ENCODE measurements around the gene RBM41. TPM values are rescaled to one million over a fixed set of nuclear protein-coding genes. Genes with fewer than 3 reads are reported as not detected.
"Not testable (repeated sequence)": the region's sequence is repeated elsewhere in the genome, so short reads cannot be mapped to it uniquely, and the experiment has no call there.

The RBM41 gene
- total RNA-seq = 10 to 100 TPM in 9 of 10 donors, 1 to 10 TPM in 1; 9.9 to 18.9 (median 14.4) TPM
- 1 to 10 TPM; 3.0 to 4.4 TPM for polyA plus RNA-seq
- long read RNA-seq, donor 1, partial matches to known transcripts = 6 of 21 reads
- long read RNA-seq, donor 1, other reads (novel, unspliced or antisense) = 7 of 21 reads
- long read RNA-seq, donor 2, partial matches to known transcripts = 6 of 11 reads
- long read RNA-seq, donor 2, other reads (novel, unspliced or antisense) = 5 of 11 reads
- long read RNA-seq, donor 3, partial matches to known transcripts = 9 of 19 reads
- long read RNA-seq, donor 3, other reads (novel, unspliced or antisense) = 5 of 19 reads

- ATAC-seq (peak; percentile 96 to 100 (median 100)), DNase-seq (peak; percentile 68 to 71)
- no peak for TF ChIP-seq CTCF (IDR thresholded peaks at IDR 0.05)
- peak within 1 kb of the TSS; percentile 0 to 84 (median 74) for H3K27ac ChIP-seq
- no peaks in the 10 kb centered on the region for H3K9me3 ChIP-seq
- H3K4me1 ChIP-seq = peaks cover 0 to 13% (median 3%) of the 10 kb centered on the region in 9 donors
- peaks cover 0 to 39% (median 0%) of the 10 kb centered on the region in 7 donors for H3K27me3 ChIP-seq
- intact Hi-C loops (cut with DNase I) = no loop called here
- H3K36me3 ChIP-seq = peaks cover 0 to 32% (median under 1%) of the 10 kb centered on the region in 9 donors
- WGBS, 2 donors = 1% methylated on average over 36 to 37 of the region's 37 CpGs
- peak within 1 kb of the TSS; percentile 41 to 79 (median 66) for H3K4me3 ChIP-seq
Observed at GRCh38 chrX:107118322-107119147, at the start of gene RBM41. Gene RBM41, minus strand, starts transcription at chrX:107118822. Its CDS starts 49 bp downstream, at chrX:107118773.

- no peak overlapping the region for H3K4me3 ChIP-seq
- peaks cover 0 to 56% (median 0%) of the 10 kb centered on the region in 7 donors for H3K27me3 ChIP-seq
- ATAC-seq (no peak), DNase-seq (no peak)
- intact Hi-C loops (cut with DNase I) = no loop called here
- TF ChIP-seq CTCF (IDR thresholded peaks at IDR 0.05) = no peak
- H3K9me3 ChIP-seq = no peaks in the 10 kb centered on the region
- no peak overlapping the region for H3K27ac ChIP-seq
- H3K4me1 ChIP-seq = no peaks in the 10 kb centered on the region
- no peaks in the 10 kb centered on the region for H3K36me3 ChIP-seq
Observed at GRCh38 chrX:107168257-107168656, 49.6 kb upstream of the RBM41 start.

- TF ChIP-seq CTCF (IDR thresholded peaks at IDR 0.05) = no peak
Observed at GRCh38 chrX:107167163-107167921, 48.7 kb upstream of the RBM41 start.

GRCh38 chrX:107157618-107158017, 39.0 kb upstream of the RBM41 start:
- H3K27me3 ChIP-seq; DNase-seq; H3K9me3 ChIP-seq; intact Hi-C loops (cut with DNase I); H3K4me3 ChIP-seq; ATAC-seq; H3K27ac ChIP-seq; H3K4me1 ChIP-seq; H3K36me3 ChIP-seq: not testable (repeated sequence)
- 80 to 96% methylated on average over 2 to 3 of the region's 4 CpGs for WGBS, 2 donors

More at GRCh38 chrX:107167163-107167921, 48.7 kb upstream of the RBM41 start:
- Histone ChIP-seq H3K9me3 (no peaks in the 10 kb centered on the region), H3K27me3 (peaks cover 0 to 50% (median 0%) of the 10 kb centered on the region in 7 donors), H3K36me3 (no peaks in the 10 kb centered on the region), H3K4me3 (no peak overlapping the region), H3K4me1 (no peaks in the 10 kb centered on the region), H3K27ac (no peak overlapping the region)
- intact Hi-C loops (cut with DNase I) = no loop called here
- 94% methylated on average over 3 of the region's 3 CpGs for WGBS, 2 donors
- ATAC-seq (no peak), DNase-seq (no peak)

GRCh38 chrX:107155621-107156430, 37.2 kb upstream of the RBM41 start:
- H3K4me1 ChIP-seq; H3K9me3 ChIP-seq; H3K36me3 ChIP-seq; intact Hi-C loops (cut with DNase I); H3K27me3 ChIP-seq; DNase-seq; H3K27ac ChIP-seq; ATAC-seq: not testable (repeated sequence)
- 14 to 31% methylated on average over 14 to 25 of the region's 32 CpGs for WGBS, 2 donors
- H3K4me3 ChIP-seq = peak overlapping the region in 5 of 10 donors; percentile 7 to 39 (median 34)

Data from heart right ventricle (tissue), 16 donors.